ENCODE measurements around the gene TIMP2.

TIMP2 gene

DNA sequence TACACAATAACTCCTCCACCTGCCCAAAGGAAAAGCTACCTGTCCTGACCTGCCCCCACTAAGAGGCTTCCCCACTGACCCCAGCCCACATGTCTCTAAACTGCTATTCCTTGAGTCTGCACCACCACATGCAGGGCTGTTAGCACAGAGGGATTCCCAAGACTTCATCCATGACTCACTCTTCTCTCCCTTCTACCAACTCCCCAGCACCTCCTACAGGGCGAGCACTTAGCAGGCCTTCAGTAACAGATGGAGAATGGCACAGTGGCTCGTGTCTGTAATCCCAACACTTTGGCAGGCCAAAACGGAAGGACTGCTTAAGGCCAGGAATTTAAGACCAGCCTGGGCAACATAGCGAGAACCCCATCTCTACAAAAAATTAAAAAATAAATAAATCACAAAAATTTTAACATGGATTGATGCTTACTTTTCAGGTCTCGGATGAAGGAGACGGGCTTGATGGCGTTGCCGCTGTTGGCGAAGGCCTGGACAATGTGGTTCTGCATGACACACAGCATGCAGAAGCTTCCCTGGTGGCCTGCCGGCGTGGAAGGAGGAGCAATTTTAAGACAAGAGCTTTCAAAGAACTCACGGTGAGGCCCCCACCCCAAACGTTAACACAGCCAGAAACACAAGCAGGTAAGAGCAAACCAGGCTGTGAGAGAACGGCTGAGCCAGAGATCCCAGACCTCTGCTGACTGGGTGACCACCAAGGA is 96.6 kb downstream of the TIMP2 start:
- DNase-seq, result no peak

DNA sequence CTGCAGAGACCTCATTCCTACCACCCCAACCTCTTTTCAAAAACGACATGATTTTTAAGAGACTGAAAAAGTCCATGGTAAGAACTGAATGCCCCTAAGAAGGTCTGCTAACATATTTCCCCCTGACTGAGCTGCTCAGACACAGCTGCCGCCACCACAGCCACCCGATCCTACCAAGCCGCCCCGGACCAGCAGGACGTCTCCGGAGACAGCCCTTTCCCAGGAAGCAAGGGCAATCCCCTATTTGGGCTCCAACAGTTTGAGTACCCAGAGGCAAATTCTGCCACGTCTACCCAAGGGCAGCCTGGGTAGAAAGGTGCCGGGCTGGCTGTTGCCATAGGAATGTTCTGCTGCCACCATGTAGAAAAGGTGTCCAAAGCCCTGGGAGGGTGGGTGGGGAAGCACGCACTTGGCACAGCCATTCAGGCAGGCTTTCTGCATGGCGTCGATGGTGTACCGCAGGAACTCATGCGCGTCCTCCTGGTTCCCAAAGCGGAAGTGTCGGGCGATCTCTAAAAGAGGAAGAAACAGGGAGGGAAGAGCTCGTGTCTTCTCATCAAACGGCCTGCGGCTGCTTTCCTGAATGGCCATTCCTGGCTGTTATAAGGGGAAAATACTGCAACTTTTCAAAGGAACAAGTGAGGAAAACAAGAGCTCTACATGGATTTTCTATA is 98.2 kb downstream of the TIMP2 start:
- DNase-seq, result no peak

DNA sequence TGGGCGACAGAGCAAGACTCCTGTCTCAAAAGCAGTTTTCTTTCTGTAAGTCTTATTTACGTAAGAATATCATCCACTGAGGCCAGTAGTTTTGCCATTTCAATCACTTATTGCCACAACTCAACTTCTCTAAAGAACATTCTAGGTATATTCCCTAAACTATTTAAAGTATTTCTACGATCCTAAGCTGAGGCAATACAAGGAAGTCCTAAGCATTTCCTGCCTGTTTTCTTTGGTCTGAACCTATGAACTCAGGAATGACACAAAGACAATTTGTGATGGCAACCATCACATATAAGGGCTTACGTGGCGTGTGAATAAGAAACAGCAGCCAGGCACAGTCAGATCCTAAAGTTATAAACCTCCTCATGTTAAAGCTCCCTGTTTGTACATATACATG is 98.8 kb downstream of the TIMP2 start:
- no peak for DNase-seq

DNA sequence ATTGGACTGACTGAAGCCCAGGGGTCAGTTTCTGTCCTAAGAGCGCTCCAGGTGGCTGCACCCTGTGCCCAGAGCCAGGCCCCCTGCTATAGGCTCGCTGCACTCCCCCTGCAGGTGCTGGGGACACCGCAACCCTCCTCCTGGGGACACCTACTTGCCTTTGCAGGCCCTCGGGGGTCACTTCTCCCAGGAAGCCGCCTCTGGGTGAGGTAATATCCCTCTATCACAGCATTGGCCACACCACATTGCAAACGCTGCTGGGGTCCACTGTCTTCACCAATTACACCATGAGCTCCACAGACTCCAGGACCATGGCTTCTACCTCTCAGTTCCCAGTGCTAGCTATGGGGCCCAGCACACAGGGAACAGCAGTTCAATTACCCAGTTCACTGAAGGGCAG is 99.5 kb downstream of the TIMP2 start:
- no peak for DNase-seq

DNA sequence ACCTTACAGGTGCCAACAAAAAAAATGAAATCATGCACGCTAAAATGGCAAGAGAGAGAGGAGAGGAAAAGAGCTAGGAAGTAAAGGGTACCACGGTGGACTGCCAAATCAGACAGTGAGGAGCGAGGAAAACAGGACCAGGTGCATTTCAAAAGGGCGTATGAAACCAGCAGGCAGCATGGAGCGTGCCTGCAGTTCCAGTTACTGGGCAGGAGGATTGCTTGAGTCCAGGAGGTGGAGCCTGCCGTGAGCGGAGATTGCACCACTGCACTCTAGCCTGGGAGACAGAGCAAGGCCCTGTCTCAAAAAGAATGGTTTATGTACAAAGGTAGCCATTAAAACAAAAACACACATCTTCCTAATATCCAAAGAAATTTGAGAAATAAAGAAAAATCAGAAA is 100.9 kb downstream of the TIMP2 start:
- DNase-seq, result no peak

DNA sequence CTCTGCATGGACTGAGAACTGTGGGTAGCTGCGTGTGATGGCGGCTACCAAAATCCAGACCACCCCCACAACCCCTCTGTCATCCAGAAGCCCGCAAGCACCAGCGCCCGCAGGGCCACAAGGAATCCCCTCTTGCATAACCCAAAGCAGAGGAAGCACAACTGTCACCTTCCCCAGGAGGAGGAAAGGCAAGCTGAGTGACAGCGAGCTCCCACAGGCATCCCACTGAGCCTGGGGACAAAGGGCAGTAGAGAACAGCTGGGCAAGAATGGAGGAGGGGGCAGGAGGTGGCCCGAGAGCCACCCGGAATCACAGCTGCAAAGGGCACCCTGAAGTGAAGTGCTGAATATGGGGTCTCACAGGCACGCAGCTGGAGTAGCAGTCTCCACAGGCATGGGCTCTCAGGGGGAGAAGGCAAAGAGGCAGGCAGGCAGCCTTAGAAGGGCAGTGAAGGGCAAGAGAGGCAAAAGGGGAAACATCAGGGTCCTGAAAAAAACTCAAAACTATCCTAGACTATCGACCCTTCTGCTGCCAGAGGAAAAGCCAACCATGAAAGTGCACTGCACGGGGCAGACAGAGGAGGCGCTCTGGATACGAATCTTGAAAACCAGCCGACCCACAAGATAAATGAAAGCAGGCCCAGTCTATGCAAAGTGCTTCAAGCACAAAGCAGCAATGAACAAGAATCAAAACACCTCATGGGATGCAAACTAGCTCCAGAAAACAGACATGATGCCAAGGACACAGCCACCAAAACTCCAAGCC is 101.7 kb downstream of the TIMP2 start:
- no peak for DNase-seq

DNA sequence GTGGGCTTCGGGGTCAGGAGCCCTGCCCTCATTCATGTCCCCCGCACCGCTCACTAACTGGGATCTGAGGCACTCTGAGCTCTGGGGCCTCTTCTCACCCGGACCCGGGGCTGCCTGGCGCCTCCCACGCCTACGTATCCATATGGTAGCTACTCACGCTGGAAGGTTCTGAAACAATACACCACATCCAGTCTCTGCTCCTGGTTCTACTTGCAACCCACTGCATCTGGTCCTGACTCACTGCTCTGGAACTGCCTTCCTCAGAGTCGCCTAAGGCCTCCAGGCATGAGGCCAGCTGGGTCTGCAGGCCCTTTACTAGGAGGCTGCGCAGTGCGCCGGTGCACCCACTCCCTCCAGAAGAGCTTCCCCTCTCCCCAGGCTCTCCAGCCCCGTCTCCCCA is 102.6 kb downstream of the TIMP2 start:
- DNase-seq, result no peak

DNA sequence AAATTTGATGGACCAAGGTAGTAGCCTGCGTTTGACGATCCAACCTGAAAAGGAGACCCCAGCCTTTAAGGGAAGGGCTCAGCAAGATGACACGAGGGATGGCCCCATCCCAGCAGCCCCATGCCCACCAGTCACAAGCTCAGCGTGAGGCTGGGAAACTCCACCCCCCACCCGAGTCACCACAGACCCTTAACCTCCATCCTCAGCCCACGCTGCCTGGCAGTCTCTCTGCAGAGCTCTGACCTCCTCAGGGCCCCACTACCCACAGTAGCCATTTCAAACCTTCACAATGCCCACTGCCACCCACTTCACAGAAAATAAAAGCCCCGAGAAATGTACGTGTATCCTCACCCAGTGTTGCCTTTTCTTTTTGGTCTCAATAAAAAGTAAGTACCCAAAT is 103.2 kb downstream of the TIMP2 start:
- DNase-seq, result no peak

DNA sequence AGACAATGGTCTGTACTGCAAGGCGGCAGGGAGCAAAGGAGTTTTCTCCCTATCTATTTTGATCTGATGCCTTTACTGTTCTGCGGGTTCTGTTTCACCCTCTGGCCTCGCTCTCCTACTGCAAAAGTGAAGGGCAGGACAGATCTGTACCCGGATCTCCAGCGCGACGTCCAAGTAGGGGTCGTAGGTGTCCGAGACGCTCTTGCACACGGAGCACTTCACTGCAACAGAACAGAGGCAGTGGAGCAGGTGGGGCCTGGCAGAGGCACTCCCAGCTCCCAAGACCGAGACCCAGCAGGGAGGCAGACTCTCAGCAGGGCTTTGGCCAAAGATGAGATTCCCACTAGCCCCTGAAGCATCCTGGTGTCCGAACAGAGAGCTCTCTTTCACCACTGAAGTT is 104.3 kb downstream of the TIMP2 start:
- no peak for DNase-seq

DNA sequence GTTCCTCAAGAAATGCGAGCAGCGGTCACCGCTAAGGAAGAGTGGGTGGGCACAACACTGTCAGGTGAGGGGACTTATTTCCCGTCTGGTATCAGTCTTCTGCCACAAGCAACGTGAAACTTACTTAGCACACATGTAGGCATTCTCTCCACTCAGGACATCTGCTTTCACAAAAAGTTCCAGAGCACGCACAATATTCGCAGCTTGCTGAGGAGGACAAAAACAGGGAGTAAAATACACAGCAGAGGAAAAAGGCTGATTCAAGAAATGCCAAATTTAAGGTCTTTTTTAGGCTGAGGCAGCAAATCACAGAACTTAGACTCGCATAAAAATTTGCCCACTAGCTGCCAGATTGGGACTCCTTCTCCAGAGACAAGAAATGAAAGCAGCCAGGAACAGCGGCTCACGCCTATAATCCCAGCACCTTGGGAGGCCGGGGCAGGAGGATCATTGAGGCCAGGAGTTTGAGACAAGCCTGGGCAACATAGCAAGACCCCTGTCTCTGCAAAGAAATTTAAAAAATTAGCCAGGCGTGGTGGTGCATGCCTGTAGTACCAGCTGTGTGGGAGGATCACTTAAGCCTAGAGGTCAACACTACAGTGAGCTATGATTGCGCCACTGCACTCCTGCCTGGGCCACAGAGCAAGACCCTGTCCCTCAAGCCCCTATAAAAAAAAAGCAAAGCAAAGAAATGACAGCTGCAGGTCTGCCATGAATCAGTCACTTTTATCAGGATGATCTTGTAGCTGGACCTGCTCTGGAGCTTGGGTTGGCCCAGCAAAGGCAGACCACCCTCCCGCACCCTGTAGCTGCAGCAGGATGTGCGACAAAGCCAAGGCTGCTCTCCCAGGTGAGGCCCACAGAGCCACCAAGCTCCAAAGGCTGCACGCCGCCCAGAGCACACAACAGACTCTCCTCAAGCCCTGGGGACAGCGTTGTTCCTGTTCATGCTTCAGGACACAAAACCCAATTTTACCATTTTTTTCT is 105.1 kb downstream of the TIMP2 start:
- DNase-seq, result no peak

DNA sequence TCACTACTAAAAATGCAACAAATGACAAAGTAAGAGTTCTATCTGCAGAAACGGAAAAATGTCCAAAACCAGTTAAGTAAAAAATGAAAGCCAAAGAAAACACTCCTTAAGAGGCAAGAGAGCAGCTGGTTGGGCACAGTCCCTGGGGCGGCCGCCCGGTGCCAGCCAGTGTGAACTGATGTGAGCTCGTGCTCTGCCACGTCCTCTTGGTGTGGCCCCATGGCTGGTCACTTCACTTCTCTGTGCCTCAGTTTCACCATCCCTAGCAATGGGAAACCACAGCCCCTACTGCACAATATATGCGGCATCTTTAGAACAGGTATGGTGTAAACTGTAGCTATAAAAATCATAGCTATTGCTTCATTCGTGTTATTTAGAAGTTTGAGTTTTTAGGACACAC is 105.8 kb downstream of the TIMP2 start:
- DNase-seq, result no peak

DNA sequence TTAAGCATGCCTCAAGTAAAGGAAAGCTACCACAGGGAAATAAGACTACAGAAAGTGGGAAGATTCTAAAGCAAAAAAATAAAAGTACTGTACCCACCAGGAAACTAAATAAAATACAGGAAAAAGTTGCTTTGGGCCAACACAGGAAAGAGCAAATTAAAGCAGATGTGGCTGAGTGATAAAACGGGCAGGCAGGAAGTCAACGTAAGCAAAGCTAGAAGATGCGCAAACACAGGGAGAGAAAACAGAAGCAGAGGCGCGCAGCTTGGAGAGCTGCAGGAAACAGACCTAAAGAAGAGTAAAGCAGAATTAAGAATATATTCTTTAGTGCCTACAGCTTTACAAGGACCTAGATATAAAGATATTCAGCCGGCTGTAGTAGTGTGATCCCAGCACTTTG is 106.3 kb downstream of the TIMP2 start:
- DNase-seq, result no peak

DNA sequence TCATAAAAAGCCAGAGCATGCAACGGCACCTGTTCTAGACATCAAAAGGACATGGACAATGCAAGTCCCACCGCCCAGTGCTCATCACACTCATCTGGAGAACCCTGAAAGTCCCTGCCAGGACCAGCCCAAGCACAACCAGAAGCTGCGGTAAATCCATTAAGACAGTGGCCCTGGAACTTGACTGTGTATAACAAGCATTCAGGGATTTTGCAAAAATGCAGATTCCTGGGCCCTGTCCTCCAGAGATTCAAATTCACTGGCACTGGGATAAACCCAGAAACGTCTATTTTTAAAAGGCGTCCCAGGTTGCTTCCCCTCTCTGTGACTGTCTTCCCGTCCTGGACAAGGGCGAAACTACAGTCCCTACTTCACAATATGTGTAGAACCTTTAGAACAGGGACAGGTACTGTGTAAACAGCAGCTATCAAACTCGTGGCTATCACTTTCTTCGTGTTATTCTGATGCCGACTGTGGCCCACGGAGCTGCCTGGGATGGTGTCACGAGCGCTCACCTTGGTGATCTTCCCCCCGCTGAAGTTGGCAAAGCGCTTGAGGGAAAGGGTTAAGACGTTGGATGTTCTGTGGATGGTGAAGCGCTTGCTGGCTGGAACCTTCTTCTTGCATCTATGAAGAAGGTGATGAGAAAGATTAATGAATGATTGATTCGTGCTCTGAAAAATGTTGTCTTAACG is 106.9 kb downstream of the TIMP2 start:
- no peak for DNase-seq

DNA sequence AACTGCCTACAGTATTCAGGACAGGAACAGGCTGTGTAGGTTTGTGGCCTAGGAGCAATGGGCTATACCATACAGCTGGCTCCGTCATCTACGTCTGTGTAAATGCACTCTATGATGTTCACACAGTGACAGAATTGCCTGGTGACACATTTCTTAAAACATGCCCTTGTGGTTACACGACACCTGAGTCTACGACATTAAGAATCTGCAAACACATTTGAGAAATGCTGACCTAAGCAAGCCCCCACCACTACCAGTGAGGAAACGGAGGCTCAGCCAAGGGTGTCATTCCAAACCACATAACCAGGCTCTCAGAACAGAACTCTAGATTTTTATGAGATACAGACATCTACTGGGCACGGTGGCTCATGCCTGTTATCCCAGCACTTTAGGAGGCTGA is 108.1 kb downstream of the TIMP2 start:
- no peak for DNase-seq

DNA sequence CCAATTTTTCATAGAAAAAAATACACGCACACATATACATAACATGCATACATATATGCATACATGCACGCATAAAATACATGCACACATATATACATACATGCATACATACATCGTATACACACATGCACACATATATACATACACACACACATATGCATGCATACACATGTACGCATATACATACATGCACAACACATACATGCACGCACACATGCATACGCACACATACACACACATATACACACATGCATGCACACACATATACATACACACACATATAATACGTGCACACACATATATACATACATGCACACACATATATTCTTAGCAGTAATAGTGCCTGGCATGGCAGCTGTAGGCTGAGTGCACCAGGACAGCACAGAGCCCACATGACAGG is 109.5 kb downstream of the TIMP2 start:
- DNase-seq, result no peak

DNA sequence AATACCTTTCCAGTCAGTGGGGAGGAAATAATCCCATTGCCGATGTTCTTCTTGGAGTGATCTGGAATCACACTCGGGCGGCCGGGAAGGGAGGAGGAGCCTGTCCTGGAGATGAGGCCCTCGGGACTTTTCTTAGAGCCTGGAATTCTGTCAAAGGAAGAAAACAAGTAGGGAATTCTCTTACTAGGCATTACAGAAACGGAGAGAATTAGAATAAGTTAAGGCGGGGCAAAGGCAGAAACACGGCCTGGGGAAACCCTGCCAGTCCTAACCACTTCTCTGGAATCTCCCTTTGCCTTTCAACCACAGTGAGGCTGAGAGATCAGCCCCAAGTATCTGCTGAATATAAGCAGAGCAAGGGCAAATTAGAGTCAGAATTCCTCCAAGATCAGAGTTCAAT is 112.3 kb downstream of the TIMP2 start:
- DNase-seq, result no peak

DNA sequence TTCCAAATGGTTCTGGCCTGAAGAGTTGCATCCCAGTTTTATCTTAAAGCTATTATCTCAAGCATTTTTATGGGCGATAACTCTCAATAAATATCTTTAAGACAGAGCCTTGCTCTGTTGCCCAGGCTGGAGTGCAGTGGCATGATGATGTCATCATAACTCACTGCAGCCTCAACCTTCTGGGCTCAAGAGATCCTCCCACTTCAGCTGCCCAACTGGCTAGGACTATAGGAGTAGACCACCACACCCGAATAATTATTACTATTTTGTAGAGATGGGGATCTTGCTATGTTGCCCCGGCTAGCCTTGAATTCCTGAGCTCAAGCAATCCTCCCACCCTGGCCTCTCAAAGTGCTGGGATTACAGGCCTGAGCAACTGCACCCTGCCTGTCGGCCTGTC is 117.0 kb downstream of the TIMP2 start:
- DNase-seq, result no peak

DNA sequence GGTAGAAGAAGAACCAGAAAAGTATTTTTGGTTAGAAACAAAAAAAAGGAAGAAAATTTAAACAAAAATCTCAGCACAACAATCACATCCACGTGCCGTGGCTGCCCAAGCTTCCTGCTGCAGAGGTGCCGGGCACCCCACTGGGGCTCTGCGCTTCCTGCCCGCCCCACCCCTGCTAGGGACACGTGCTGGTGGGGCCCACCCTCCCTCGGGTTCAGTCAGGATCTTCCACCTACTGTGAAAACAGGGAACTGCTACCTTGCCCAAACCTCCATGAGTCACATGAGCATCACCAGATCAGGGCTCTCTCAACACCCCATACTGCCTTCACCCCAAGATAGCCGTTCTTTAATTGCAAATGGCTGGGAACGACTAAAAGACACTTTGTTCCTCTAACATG is 118.7 kb downstream of the TIMP2 start:
- DNase-seq, result no peak

DNA sequence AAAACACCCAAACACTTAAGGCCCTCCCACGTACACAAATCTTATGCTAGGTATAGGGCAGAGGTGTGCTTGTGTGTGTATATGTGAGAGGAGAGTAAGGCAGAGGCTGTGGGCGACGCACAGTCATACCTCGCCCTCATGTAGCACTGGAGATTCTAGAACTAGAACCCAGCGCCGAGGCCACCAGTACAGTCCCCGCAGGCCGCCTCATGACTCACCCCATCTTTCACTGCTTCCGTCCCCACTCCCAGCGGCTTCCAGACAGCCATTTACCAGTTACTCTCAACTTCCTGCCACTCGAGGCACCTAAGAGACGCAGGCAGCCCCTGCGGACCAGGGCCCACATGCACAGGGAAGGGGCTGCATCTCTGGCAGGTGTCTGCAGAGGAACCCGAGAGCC is 119.9 kb downstream of the TIMP2 start:
- DNase-seq, result no peak

DNA sequence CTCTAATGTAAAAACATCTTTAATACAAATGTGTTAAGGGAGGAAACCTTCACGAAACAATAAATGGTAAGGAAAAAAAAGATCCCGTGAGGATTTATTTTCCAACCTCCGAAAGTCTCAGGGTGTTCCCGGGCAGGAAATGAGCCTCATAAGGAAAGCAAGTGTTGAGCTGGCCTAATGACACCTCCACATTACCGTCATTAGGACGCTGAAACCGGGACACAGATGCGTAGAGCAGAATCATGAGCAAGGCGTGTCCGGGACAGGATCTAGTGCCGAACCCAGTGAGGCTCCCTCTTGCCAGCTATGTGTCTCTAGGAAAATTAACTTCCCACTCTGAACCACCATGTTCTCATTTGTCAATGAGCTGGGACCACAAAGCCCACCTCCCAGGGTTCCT is 120.4 kb downstream of the TIMP2 start:
- DNase-seq, result no peak

DNA sequence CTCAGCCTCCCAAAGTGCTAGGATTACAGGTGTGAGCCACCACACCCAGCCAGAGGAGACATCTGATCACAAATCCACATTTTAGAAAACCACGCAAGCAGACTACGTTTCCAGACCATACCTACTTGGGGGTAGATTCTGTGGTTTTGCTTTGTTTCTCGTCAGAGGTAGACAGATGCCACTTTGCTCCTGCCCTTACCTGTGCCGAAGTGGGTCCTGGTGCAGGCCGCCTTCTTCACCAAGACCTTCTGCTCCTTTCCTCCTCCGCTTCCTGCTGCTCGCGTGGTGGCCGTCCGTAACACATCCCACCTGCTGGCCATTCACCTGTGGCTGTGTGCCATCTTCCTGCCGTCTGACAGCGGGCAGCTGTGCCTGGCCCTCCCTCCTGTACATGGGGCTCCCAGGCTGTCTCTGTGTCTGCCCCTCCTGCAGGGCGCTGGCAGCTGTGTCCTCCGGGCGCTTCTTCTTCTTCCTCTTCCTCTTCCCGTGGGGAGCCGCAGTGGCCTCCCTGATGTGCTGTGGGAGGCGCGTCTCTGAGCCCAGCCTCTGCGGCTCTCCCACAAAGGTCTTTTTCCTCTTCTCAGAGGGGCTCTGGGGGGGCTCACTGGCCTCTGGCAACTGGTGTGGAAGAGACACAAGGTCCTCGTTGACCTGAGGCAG is 121.9 kb downstream of the TIMP2 start:
- no peak for DNase-seq

All from NCI-H1436 treated with DMSO at 0.1 percent for 48 hours (cell line).